Dendritic cell treated with granulocyte-macrophage colony-stimulating factor and Interleukin-4, amounts not matched to agents 40 ng/mL and 50 ng/mL, for 4 days (primary cell): ENCODE data around the gene SCGB2A2.

Experiments
- H3K27ac Mint-ChIP-seq: one replicate; pipeline ENCODE4 v1.8.0; 2022; ENCODE audit warnings: mild to moderate bottlenecking, mixed read lengths
- H3K27me3 Mint-ChIP-seq: one replicate; pipeline ENCODE4 v1.8.0; 2022; ENCODE audit warnings: mild to moderate bottlenecking, mixed read lengths
- H3K36me3 Mint-ChIP-seq: one replicate; pipeline ENCODE4 v1.8.0; 2022; ENCODE audit warnings: low read depth, mixed read lengths
- H3K4me1 Mint-ChIP-seq: one replicate; pipeline ENCODE4 v1.8.0; 2022; ENCODE audit warnings: low read depth, mixed read lengths
- H3K4me3 Mint-ChIP-seq: one replicate; pipeline ENCODE4 v1.8.0; 2022; ENCODE audit warnings: mild to moderate bottlenecking, moderate library complexity, mixed read lengths
- H3K9me3 Mint-ChIP-seq: one replicate; pipeline ENCODE4 v1.8.0; 2022; ENCODE audit warnings: mixed read lengths
- intact Hi-C: fragments of 100-400 bp; cut with micrococcal nuclease; formaldehyde crosslinking; loops from one replicate; pipeline ENCODE4 v1.15.0; 2022

Gene SCGB2A2

DNA sequence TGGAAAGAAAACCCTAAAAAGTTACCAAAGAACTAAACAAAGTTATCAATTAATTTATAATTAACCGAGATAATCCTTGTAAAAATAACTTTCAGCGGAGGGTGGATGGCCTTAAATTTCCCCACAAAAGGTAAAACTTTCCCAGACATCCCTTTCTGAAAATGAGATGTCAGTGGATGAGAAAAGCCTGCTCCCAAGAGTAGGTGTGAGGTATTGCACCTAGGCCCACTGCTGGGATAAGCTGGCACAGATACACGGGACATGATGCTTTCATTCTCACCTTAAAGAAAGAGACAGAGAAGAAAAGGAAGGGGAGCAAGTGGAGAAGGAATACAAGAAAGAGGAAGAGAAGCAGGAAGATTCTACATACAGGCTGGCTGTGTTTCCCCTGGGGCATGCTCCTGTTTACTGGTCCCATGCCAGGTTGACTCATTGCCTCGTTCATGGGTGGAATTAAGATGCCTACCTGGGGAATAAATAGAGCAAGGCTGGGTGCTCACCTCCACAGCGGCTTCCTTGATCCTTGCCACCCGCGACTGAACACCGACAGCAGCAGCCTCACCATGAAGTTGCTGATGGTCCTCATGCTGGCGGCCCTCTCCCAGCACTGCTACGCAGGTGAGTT is at the start of gene SCGB2A2:
TSS of gene SCGB2A2 (plus strand) at position 505 of the 625 bp plus-strand sequence. CDS start at position 564, 59 bp downstream.
- H3K4me1 Mint-ChIP-seq, result no peaks in the 10 kb centered on the region
- H3K9me3 Mint-ChIP-seq, result no peaks in the 10 kb centered on the region
- intact Hi-C loops, result no loop called here
- no peak within 1 kb of the TSS for H3K27ac Mint-ChIP-seq
- H3K4me3 Mint-ChIP-seq, result no peak within 1 kb of the TSS
- H3K36me3 Mint-ChIP-seq, result no peaks in the 10 kb centered on the region
- peaks cover 16% of the 10 kb centered on the region for H3K27me3 Mint-ChIP-seq

DNA sequence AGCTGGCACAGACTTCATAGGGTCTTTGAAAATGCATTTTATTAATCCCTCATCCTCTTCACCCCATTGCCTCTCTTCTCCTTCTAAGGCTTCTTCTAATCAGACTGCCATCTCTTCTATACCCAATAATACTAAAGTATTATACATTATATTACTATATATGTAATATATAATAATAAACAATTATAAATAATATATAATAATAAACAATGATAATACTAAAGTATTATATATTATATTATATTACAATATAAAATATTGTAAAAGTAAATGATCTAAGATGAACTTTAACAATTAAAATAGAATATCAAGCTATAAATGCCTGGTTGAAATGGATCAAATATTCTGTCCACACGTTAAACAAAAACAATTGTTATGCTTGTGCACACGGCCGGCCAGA is 48.5 kb upstream of the SCGB2A2 start:
- peaks cover 13% of the 10 kb centered on the region for H3K27me3 Mint-ChIP-seq
- no peak overlapping the region for H3K4me3 Mint-ChIP-seq
- H3K4me1 Mint-ChIP-seq, result no peaks in the 10 kb centered on the region
- H3K27ac Mint-ChIP-seq, result no peak overlapping the region
- H3K9me3 Mint-ChIP-seq, result peaks cover 47% of the 10 kb centered on the region
- intact Hi-C loops, result no loop called here
- H3K36me3 Mint-ChIP-seq, result no peaks in the 10 kb centered on the region

DNA sequence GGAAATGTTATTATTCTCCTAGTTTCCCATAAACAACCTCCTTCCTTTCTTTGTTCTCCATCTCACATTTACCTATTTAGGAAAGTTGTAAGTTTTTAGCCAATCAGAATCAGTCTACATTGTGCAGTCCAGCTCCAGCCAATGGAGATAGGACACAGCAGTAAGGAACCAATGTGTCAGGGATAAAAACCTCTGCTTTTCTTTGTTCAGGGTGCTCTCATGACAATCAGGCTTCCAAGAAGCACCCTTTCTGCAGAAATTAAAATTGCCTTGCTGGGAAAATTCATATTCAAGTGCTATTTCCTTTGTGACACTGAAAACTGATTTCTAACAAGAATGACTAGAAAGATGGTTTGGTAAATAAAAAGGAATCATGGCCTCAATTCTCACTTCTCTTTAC is 46.9 kb upstream of the SCGB2A2 start:
- Mint-ChIP-seq H3K27ac (no peak overlapping the region), H3K4me3 (no peak overlapping the region), H3K4me1 (no peaks in the 10 kb centered on the region), H3K9me3 (peaks cover 47% of the 10 kb centered on the region), H3K36me3 (no peaks in the 10 kb centered on the region), H3K27me3 (peaks cover 13% of the 10 kb centered on the region)
- intact Hi-C loops, result no loop called here

DNA sequence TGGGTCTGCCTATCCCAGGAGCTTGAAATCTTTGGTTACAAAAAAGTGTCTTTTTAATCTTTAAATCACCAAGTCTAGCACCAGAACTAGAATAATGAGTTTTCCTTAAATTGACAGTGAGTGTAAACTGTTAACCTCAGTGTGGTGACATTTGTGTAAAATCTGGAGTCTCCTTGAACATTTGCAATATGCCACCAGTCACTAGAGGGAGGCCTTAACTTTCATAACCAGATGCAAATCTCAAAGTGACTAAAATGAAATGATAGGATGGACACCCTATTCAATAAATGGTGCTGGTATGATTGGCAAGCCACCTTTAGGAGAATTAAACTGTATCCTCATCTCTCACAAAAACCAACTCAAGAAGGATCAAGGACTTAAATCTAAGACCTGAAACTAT is 36.2 kb upstream of the SCGB2A2 start:
- no peaks in the 10 kb centered on the region for H3K4me1 Mint-ChIP-seq
- no peak overlapping the region for H3K4me3 Mint-ChIP-seq

DNA sequence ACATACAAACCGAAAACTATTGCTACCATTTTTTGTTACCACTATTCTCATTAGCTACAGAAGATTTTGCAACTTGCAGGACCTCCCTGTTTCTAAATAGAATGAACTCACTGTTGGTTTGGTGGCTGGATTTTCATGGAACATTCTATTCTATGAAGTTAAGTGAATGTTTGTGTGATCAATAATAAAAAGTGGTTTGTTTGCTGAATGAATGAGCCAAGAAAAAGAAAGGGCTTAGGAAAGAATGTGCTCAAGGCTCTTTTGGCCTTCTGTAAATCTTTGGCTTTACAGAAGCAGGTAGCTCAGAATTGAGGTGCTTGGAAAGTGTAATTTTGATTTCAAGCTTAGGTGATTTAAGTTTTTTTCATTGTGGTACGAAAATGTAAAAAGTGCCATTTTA is 33.8 kb upstream of the SCGB2A2 start:
- Mint-ChIP-seq H3K9me3 (no peaks in the 10 kb centered on the region), H3K36me3 (no peaks in the 10 kb centered on the region), H3K4me3 (no peak overlapping the region), H3K4me1 (no peaks in the 10 kb centered on the region), H3K27ac (no peak overlapping the region), H3K27me3 (peaks cover 31% of the 10 kb centered on the region)
- intact Hi-C loops, result no loop called here

More for the DNA sequence above, 36.2 kb upstream of the SCGB2A2 start:
- Mint-ChIP-seq H3K27ac (no peak overlapping the region), H3K27me3 (peaks cover 28% of the 10 kb centered on the region), H3K36me3 (no peaks in the 10 kb centered on the region), H3K9me3 (no peaks in the 10 kb centered on the region)
- intact Hi-C loops, result no loop called here

DNA sequence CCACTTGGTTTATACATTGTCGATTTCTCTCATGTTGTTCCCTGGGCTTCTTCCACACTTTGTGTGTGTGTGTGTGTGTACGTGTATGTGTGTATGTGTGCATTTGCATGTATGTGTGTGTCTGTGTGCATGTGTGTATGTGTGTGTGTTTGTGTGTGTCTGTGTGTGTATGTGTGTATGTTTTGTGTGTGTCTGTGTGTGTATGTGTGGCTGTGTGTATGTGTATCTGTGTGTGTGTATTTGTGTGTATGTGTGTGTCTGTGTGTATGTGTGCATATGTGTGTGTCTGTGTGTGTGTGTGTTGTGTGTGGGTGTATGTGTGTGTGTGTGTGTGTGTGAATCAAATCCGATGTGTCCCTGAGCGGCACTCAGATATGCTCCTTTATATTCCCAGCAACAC is 32.5 kb upstream of the SCGB2A2 start:
- H3K4me1 Mint-ChIP-seq, result no peaks in the 10 kb centered on the region
- intact Hi-C loops, result no loop called here
- no peaks in the 10 kb centered on the region for H3K36me3 Mint-ChIP-seq
- H3K9me3 Mint-ChIP-seq, result no peaks in the 10 kb centered on the region
- H3K4me3 Mint-ChIP-seq, result no peak overlapping the region
- peaks cover 34% of the 10 kb centered on the region for H3K27me3 Mint-ChIP-seq
- H3K27ac Mint-ChIP-seq, result no peak overlapping the region

DNA sequence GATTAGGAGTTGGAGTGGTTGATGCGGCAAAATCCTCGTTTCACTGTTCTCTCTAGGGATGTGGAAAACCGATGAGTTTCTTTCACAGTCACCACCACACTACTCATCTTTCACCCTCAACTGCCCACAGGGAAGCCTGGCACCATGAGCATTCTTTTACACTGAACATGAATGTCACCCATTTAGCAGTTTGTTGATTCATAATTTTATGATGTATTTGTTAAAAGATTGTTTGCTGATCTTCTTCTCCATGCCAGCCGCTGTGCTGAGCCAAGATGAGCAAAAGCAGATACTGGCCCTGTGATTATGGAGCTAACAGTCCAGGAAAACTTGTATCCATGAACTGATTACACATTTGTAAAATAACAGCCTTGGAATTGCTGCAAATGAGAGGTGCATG is 31.8 kb upstream of the SCGB2A2 start:
- H3K9me3 Mint-ChIP-seq, result no peaks in the 10 kb centered on the region
- H3K27me3 Mint-ChIP-seq, result peaks cover 32% of the 10 kb centered on the region
- intact Hi-C loops, result no loop called here
- H3K4me1 Mint-ChIP-seq, result no peaks in the 10 kb centered on the region
- H3K27ac Mint-ChIP-seq, result no peak overlapping the region
- H3K36me3 Mint-ChIP-seq, result no peaks in the 10 kb centered on the region
- H3K4me3 Mint-ChIP-seq, result no peak overlapping the region

DNA sequence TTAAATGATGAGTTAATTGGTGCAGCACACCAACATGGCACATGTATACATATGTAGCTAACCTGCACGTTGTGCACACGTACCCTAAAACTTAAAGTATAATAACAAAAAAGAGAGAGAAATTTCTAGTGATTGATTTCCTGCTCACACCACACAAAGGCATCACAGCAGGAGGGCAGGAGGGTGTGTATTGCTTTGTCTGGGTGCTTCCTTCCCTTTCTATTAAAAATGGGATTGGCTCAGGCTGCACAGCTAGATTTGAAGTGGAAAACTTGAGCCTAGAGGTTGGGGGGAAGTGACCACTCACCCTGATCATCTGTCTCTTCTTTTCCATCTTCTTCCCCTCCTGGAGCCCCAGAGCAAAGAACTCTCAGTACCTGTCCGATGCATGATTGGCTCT is 28.9 kb upstream of the SCGB2A2 start:
- H3K27ac Mint-ChIP-seq, result no peak overlapping the region
- H3K27me3 Mint-ChIP-seq, result peaks cover 21% of the 10 kb centered on the region

DNA sequence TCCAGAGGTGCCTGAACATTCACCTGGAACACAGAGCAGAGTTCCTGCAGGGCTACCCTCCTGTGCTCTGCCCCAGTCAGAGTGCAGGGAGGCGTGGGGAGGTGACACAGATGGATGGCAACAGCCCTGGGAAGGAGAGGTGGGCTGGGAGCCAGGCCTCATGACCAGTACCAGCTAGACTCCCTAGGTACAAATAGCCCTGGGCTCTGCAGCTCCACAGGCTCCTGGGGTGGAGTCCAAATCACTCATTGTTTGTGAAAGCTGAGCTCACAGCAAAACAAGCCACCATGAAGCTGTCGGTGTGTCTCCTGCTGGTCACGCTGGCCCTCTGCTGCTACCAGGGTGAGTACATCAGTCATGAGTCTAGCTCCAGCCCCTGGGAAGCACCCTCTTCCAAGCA is 27.9 kb upstream of the SCGB2A2 start, which contains the start of gene SCGB1D2:
TSS of gene SCGB1D2 (plus strand) at position 219 of the 400 bp plus-strand sequence. CDS start at position 288, 69 bp downstream.
- Mint-ChIP-seq H3K27me3 (peaks cover 21% of the 10 kb centered on the region), H3K9me3 (no peaks in the 10 kb centered on the region), H3K4me1 (no peaks in the 10 kb centered on the region), H3K4me3 (no peak within 1 kb of the TSS), H3K27ac (no peak within 1 kb of the TSS), H3K36me3 (no peaks in the 10 kb centered on the region)
- intact Hi-C loops, result no loop called here

More for the DNA sequence above, 28.9 kb upstream of the SCGB2A2 start:
- Mint-ChIP-seq H3K4me3 (no peak overlapping the region), H3K4me1 (no peaks in the 10 kb centered on the region), H3K36me3 (no peaks in the 10 kb centered on the region), H3K9me3 (no peaks in the 10 kb centered on the region)
- intact Hi-C loops, result no loop called here

DNA sequence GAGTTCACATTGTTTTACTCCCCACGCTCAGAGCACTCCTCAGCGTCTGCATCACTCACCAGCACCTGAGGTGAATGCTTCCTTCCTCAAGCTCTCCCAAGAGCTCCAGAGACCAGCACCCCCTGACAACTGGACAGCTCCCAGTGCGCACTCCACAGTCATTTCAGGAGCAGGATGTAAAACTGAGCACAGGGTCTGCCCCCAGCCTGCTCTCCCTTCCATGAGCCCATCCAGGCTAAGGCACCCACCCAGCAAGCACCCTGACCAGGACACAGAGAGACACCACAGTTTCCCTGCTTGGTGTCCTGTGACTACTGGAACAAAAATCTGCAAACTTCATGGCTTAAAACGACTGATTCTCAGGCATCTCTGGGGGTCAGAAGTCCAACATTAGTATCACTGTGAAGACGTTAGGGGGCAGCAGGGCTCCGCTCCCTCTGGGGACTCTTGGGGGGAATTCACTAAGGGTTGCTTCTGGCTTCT is 24.6 kb upstream of the SCGB2A2 start:
- intact Hi-C loops, result no loop called here
- H3K27me3 Mint-ChIP-seq, result peaks cover 24% of the 10 kb centered on the region

DNA sequence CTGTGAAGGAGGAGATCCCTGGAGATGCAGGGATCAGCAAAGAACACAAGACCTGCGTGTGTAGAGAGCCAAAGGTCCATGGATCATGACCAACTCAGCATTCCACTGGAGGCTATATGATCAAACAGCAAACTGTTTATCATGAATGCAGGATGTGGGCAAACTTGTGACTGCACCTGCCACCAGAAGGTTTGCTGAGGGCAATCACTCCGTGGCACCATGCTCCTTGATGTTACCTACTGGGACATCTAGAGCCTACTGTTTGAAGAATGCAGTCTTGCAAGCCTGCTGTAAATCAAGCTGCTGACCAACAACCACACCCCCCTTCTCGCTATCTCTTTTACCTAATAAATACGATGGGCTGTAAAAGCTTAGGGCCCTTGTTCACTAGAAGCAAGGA is 18.3 kb upstream of the SCGB2A2 start:
- Mint-ChIP-seq H3K9me3 (peaks cover 47% of the 10 kb centered on the region), H3K4me1 (no peaks in the 10 kb centered on the region), H3K36me3 (no peaks in the 10 kb centered on the region), H3K4me3 (no peak overlapping the region), H3K27me3 (peaks cover 19% of the 10 kb centered on the region), H3K27ac (no peak overlapping the region)
- intact Hi-C loops, result no loop called here

More for the DNA sequence above, 24.6 kb upstream of the SCGB2A2 start:
- Mint-ChIP-seq H3K4me3 (no peak overlapping the region), H3K36me3 (no peaks in the 10 kb centered on the region), H3K27ac (no peak overlapping the region), H3K4me1 (no peaks in the 10 kb centered on the region), H3K9me3 (peaks cover 10% of the 10 kb centered on the region)

DNA sequence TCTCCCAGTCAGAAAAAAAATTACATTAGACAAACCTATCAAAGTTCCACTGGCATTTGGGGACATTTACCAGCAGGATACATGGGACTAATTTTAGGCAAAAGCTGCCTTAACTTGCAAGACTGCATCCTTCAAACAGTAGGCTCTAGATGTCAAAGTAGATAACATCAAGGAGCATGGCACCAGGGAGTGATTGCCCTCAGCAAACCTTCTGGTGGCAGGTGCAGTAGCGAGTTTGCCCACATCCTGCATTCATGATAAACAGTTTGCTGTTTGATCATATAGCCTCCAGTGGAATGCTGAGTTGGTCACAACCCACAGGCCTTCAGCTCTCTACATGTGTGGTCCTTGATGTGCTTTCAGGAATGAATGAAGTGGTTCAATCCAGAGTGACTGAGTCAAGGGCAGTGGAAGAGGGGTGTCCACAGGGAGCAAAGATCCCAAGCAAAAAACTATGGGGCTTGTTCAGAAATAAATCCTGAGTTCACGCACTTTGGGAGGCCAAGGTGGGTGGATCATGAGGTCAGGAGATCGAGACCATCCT is 15.9 kb upstream of the SCGB2A2 start:
- Mint-ChIP-seq H3K4me3 (no peak overlapping the region), H3K9me3 (peaks cover 47% of the 10 kb centered on the region)

DNA sequence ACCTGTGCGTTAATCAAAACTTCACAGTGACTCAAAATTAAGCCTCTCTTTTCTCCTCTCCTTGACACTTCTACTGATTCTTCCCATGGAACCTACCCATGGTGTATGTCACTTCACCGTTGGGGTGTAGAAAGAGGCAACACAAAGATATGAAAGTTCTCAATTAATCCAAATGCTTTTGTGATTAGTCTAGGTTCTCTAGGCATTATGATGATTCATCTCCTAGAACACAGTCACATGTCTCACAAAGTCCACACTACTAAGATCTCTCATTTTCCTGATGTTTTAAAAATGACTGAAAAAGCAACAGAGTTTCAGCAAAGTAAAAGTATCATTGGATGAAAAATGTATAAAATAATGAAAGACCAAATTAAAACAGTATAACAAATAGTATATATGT is 13.7 kb upstream of the SCGB2A2 start:
- Mint-ChIP-seq H3K9me3 (peaks cover 27% of the 10 kb centered on the region), H3K4me3 (no peak overlapping the region), H3K27me3 (peaks cover 17% of the 10 kb centered on the region), H3K4me1 (no peaks in the 10 kb centered on the region), H3K36me3 (no peaks in the 10 kb centered on the region), H3K27ac (no peak overlapping the region)
- intact Hi-C loops, result no loop called here

More for the DNA sequence above, 15.9 kb upstream of the SCGB2A2 start:
- intact Hi-C loops, result no loop called here
- Mint-ChIP-seq H3K27me3 (peaks cover 25% of the 10 kb centered on the region), H3K36me3 (no peaks in the 10 kb centered on the region), H3K27ac (no peak overlapping the region), H3K4me1 (no peaks in the 10 kb centered on the region)

DNA sequence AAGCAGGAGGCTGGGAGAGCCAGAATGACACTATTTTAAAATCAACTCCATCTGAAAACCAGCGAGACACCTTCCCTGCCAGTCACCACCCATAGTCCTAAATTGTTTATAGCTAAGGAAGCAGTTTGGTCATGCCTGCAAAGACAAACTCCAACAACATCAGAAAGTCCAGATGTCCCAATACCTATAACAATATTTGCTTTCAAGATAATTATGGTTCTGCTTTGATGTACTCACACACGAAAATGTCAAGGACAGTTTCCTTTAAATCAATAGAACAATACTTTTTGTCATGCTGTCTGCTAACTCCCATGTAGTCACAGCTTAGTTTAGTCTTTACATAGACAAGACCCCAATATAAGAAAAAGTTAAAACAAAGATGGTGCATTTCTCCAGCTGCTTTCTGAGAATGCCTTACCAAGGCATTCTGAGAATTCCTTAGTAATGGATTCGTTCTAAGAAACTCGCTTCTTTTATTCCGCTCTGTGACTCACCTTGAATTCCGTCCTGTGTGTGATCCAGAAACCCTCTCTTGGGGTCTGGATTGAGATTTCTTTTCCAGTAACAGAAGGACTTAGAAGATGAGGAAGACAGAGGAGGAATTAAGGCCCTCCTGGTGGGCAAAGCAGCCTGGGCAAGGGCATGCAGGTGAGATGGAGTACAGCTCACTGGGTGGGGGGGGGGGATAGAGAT is 9.6 kb upstream of the SCGB2A2 start:
- Mint-ChIP-seq H3K4me3 (no peak overlapping the region), H3K27me3 (peaks cover 25% of the 10 kb centered on the region), H3K27ac (no peak overlapping the region), H3K9me3 (no peaks in the 10 kb centered on the region), H3K4me1 (no peaks in the 10 kb centered on the region), H3K36me3 (no peaks in the 10 kb centered on the region)
- intact Hi-C loops, result no loop called here
